Gastroesophageal sphincter (tissue), 4 donors: ENCODE data around the gene LIPC. TPM values are rescaled to one million over a fixed set of nuclear protein-coding genes. Genes with fewer than 3 reads are reported as not detected.

Experiments
- ATAC-seq: fragments of 150-250 bp; one replicate; pipeline ENCODE4 v1.9.1; 2016; ENCODE audit warnings: mild to moderate bottlenecking, moderate library complexity
- H3K27ac ChIP-seq, 4 donors: fragments of 200-600 bp; sonication (generic) in 3 of 4; 1 replicate in 3 of 4; 2 replicates in 1 of 4; pipeline ENCODE4 v1.5.1; 2016 to 2019
- H3K27me3 ChIP-seq: fragments of 200-600 bp; sonication (generic); one replicate; pipeline ENCODE4 v1.5.1; 2019
- H3K36me3 ChIP-seq, 2 donors: fragments of 200-600 bp; sonication (generic); one replicate each; pipeline ENCODE4 v1.5.1; 2019; ENCODE audit warnings: control low read depth in 1 of 2
- H3K4me1 ChIP-seq, 3 donors: fragments of 200-600 bp; sonication (generic); 1 replicate in 2 of 3; 2 replicates in 1 of 3; pipeline ENCODE4 v1.5.1; 2016 to 2019; ENCODE audit warnings: control low read depth in 2 of 3
- H3K4me3 ChIP-seq, 2 donors: fragments of 200-600 bp; sonication (generic); one replicate each; pipeline ENCODE4 v1.5.1; 2019; ENCODE audit warnings: mild to moderate bottlenecking in 1 of 2, moderate library complexity in 1 of 2
- H3K9me3 ChIP-seq, 3 donors: fragments of 200-600 bp; sonication (generic); one replicate each; pipeline ENCODE4 v1.5.1; 2017 to 2019; ENCODE audit warnings: control low read depth in 2 of 3
- EP300 ChIP-seq: sonication (generic); formaldehyde crosslinking; IDR thresholded peaks from one replicate; pipeline ENCODE4 v1.6.1; 2017; ENCODE audit warnings: antibody characterized with exemption, mild to moderate bottlenecking
- POLR2A ChIP-seq, 2 donors: fragments of 450-650 bp; IDR thresholded peaks; one replicate each; pipeline ENCODE4 v1.6.1; 2017; ENCODE audit warnings: antibody characterized with exemption in 2 of 2, mild to moderate bottlenecking in 2 of 2, moderate library complexity in 1 of 2
- POLR2AphosphoS5 ChIP-seq: sonication (generic); formaldehyde crosslinking; IDR thresholded peaks from one replicate; pipeline ENCODE4 v1.6.1; 2017; ENCODE audit warnings: antibody characterized with exemption
- WGBS, 2 donors: methylation state at CpG; one replicate each; pipeline ENCODE4 v1.1.5; 2018; ENCODE audit warnings: low coverage in 1 of 2; 5-methylcytosine and 5-hydroxymethylcytosine counted together
- total RNA-seq, 4 donors: library from RNA; depleted of rRNA; stranded (reverse); fragments of >200 nt; gene quantifications; one replicate each; pipeline ENCODE4 v1.1.0, GENCODE V29; 2016
- TF ChIP-seq, protein P1 (sequence below), 4 experiments: fragments of 200-600 bp in 2 of 4; fragments of 450-650 bp in 2 of 4; sonication (generic) in 1 of 4; IDR thresholded peaks; one replicate each; pipeline ENCODE4 v1.5.1; 2017 to 2019; ENCODE audit warnings: antibody characterized with exemption in 4 of 4, mild to moderate bottlenecking in 2 of 4, moderate library complexity in 2 of 4

LIPC gene
- total RNA-seq, 4 donors from 2014 or later: 0.32 to 0.50 TPM; not detected in 2

DNA sequence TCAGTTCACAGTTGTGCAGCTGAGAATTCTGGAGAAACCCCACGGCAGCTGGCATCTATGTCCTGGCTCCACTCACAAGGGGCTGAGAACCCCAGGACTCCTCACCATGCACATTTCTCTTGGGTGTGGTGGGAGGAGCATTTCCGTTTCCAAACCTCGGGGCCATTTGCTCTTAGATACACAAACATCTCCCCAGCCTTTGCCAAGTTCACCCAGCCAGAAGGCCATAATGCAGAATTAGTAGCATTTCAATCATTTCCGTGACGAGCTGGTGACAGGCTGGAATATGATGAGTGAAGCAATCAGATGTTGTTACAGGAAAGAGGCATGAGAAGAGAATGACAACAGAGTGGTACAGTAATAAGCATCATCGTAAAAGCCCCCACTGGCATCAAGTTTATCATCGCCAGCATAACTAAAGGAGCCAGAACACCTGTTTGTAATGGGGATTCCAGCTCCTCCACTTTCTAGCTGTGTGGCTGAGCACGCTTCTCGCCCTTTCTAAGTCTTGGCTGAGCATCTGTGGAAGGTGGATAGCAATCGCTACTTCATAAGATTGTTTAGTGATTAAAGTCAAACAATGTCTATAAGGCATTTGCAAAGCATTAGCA lies 82.0 kb downstream of the LIPC start:
- Histone ChIP-seq H3K27me3 (no peaks in the 10 kb centered on the region), H3K4me1 (no peaks in the 10 kb centered on the region), H3K36me3 (no peaks in the 10 kb centered on the region), H3K27ac (no peak overlapping the region), H3K4me3 (no peak overlapping the region), H3K9me3 (no peaks in the 10 kb centered on the region)
- TF ChIP-seq EP300: no peak
- no peak for TF ChIP-seq POLR2AphosphoS5
- TF ChIP-seq, protein P1, sequence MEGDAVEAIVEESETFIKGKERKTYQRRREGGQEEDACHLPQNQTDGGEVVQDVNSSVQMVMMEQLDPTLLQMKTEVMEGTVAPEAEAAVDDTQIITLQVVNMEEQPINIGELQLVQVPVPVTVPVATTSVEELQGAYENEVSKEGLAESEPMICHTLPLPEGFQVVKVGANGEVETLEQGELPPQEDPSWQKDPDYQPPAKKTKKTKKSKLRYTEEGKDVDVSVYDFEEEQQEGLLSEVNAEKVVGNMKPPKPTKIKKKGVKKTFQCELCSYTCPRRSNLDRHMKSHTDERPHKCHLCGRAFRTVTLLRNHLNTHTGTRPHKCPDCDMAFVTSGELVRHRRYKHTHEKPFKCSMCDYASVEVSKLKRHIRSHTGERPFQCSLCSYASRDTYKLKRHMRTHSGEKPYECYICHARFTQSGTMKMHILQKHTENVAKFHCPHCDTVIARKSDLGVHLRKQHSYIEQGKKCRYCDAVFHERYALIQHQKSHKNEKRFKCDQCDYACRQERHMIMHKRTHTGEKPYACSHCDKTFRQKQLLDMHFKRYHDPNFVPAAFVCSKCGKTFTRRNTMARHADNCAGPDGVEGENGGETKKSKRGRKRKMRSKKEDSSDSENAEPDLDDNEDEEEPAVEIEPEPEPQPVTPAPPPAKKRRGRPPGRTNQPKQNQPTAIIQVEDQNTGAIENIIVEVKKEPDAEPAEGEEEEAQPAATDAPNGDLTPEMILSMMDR (IDR thresholded peaks at IDR 0.05): no peak
- no peak for TF ChIP-seq POLR2A (IDR thresholded peaks at IDR 0.05)
- 81 to 84% methylated on average over 7 to 10 of the region's 10 CpGs for WGBS, 2 donors
- ATAC-seq: no peak

DNA sequence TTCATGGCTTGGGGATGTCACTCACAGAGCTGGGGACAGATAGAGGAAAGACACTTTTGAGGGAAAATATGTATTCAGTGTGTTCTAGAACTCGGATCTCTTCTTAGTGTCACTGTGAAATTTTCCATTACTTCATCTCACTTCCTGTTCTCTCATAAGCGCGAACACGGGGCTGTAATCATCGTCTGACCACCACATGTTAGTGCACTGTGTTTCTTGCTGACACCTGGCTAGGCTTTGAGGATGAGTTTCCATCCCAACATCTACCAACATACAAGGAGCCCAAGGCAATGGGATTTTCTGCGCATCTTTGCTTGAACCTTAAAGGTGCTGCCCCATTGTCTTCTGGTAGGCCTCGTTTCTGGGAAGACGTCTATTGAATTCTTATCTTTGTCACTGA lies 84.0 kb downstream of the LIPC start:
- WGBS, 2 donors: 73 to 88% methylated on average over 6 to 8 of the region's 8 CpGs
- H3K36me3 ChIP-seq: no peaks in the 10 kb centered on the region

DNA sequence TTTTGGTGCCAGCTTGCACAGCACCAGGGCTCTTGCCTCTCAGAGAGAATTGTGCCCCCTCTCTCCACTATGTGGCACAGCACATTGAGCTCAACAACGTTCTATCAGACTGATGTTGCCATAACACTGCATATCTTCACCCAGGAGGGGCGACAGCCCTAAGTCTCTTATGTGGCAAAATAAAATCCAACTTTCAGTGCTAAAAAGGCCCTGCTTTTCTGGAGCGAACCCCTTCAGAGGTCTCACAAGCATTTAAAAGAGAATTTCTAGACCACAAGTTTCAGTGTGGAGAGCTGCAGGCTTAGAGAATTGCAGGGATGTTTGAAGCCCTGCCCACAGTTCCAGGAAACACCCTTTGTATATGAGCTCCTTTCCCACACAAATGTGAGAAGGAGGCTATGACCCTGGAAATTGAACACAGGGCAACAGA lies 85.5 kb downstream of the LIPC start:
- Histone ChIP-seq H3K9me3 (no peaks in the 10 kb centered on the region), H3K27me3 (no peaks in the 10 kb centered on the region), H3K27ac (no peak overlapping the region), H3K36me3 (no peaks in the 10 kb centered on the region), H3K4me1 (peaks cover 0 to 11% (median 3%) of the 10 kb centered on the region in 3 donors), H3K4me3 (no peak overlapping the region)
- ATAC-seq: no peak
- 80 to 100% methylated on average over 1 to 2 of the region's 3 CpGs for WGBS, 2 donors
- no peak for TF ChIP-seq EP300
- no peak for TF ChIP-seq POLR2AphosphoS5
- TF ChIP-seq POLR2A (IDR thresholded peaks at IDR 0.05): no peak
- TF ChIP-seq, protein P1 (IDR thresholded peaks at IDR 0.05): no peak

More for the DNA sequence above, 84.0 kb downstream of the LIPC start:
- H3K4me3 ChIP-seq: no peak overlapping the region
- no peak for ATAC-seq
- H3K9me3 ChIP-seq: no peaks in the 10 kb centered on the region
- TF ChIP-seq EP300 (no peak), POLR2A (IDR thresholded peaks at IDR 0.05) (no peak), POLR2AphosphoS5 (no peak)
- TF ChIP-seq, protein P1 (IDR thresholded peaks at IDR 0.05): no peak
- H3K27me3 ChIP-seq: no peaks in the 10 kb centered on the region
- no peaks in the 10 kb centered on the region for H3K4me1 ChIP-seq
- H3K27ac ChIP-seq: no peak overlapping the region

DNA sequence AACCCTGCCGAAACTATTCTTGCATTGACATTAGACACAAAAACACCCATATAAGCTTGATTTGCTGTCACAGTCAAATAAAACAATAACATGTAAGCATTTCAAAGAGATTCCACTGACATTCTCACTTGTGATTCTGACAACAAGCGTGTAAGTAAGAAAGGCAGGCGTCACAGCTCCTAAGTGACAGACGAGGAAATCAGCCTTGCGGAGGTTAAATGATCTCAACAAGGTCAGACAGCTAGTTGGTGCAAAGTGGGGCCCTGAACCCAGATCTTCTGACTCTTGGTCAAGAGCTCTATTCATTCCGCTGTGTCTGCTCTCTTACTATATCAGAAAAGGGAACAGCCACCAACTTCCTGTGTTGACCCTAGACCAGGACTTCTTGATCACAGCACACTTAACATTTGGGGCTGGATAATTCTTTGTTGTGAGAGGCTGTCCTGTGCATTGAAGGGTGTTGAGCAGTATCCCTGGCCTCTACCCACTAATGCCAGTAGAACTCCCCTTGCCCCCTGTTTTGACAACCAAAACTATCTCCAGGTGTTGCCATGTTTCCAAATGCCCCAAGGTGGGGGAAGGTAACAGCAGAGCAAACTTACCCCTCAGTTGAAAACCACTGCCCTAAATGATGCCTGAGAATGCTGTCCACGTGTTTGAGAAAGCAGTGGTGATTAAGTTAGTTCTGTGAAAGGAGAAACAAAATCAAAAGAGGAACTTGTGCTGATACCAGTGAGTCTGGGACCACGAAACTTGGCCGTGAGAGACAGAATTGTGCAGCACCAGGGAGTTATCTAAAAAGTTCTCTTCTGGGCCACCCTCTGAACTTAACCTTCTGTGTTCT lies 86.1 kb downstream of the LIPC start:
- 81 to 91% methylated on average over 6 to 8 of the region's 9 CpGs for WGBS, 2 donors
- Histone ChIP-seq H3K4me3 (no peak overlapping the region), H3K27me3 (no peaks in the 10 kb centered on the region), H3K4me1 (peaks cover 0 to 17% (median 3%) of the 10 kb centered on the region in 3 donors), H3K36me3 (no peaks in the 10 kb centered on the region), H3K9me3 (no peaks in the 10 kb centered on the region), H3K27ac (no peak overlapping the region)
- TF ChIP-seq POLR2AphosphoS5 (no peak), POLR2A (IDR thresholded peaks at IDR 0.05) (no peak), EP300 (no peak)
- TF ChIP-seq, protein P1 (IDR thresholded peaks at IDR 0.05): no peak
- no peak for ATAC-seq
